IMR-90 (cell line): Measurements from ENCODE around the gene EFCAB10. TPM values are rescaled to one million over a fixed set of nuclear protein-coding genes. Genes with fewer than 3 reads are reported as not detected.
"Not testable (repeated sequence)": the region's sequence is repeated elsewhere in the genome, so short reads cannot be mapped to it uniquely, and the experiment has no call there.

ENCODE experiments used
- ATAC-seq: fragments of 200-7000 bp; cut with Tn5 transposase; 2 replicates; pipeline ENCODE4 v1.9.1; 2020; ENCODE audit warnings: low read depth, mild to moderate bottlenecking, moderate library complexity
- BruUV-seq: library from RNA; stranded (reverse); fragments of 400-500 nt; replicated peaks from 2 replicates; lab custom pipeline; 2021; lab: Mats Ljungman, UMichigan
- CTCF ChIA-PET: fragments of 300-600 bp; formaldehyde crosslinking; extraction: SDS; loops from one replicate; lab custom pipeline; 2021; ENCODE audit warnings: antibody characterized with exemption; lab: Yijun Ruan, JAX
- POLR2A ChIA-PET: fragments of 300-600 bp; sonication (Branson Sonifier 250); formaldehyde crosslinking; loops from one replicate; lab custom pipeline; 2022; ENCODE audit warnings: antibody characterized with exemption; ENCODE audit not compliant: unreplicated experiment; lab: Charles Lee
- DNase-seq: peaks from one replicate; pipeline ENCODE4 v3.0.0; 2013
- H2AFZ ChIP-seq: replicated peaks from 2 replicates; pipeline ENCODE3; 2013; ENCODE audit warnings: low read length, mild to moderate bottlenecking; ENCODE audit not compliant: poor library complexity
- H2AK5ac ChIP-seq: 2 replicates; pipeline ENCODE4 v1.6.1; 2013; ENCODE audit warnings: low read depth, low read length, inconsistent platforms
- H2AK9ac ChIP-seq: replicated peaks from 2 replicates; pipeline ENCODE3; 2013; ENCODE audit warnings: mild to moderate bottlenecking, low read depth, low read length, moderate library complexity; ENCODE audit not compliant: poor library complexity
- H2BK120ac ChIP-seq: 2 replicates; pipeline ENCODE4 v1.6.1; 2013; ENCODE audit warnings: low read depth, low read length, inconsistent platforms
- H2BK15ac ChIP-seq: 3 replicates; pipeline ENCODE4 v1.6.1; 2013; ENCODE audit warnings: low read depth, low read length, inconsistent platforms
- H2BK20ac ChIP-seq: 2 replicates; pipeline ENCODE4 v1.6.1; 2013; ENCODE audit warnings: low read depth, mild to moderate bottlenecking, inconsistent platforms, low read length, moderate library complexity
- H2BK5ac ChIP-seq: 2 replicates; pipeline ENCODE4 v1.6.1; 2013; ENCODE audit warnings: mild to moderate bottlenecking, low read depth, low read length, inconsistent platforms; ENCODE audit not compliant: poor library complexity, severe bottlenecking
- H3K14ac ChIP-seq: replicated peaks from 2 replicates; pipeline ENCODE4 v1.6.1; 2013; ENCODE audit warnings: low read depth, low read length, inconsistent platforms
- H3K18ac ChIP-seq: 2 replicates; pipeline ENCODE4 v1.6.1; 2013; ENCODE audit warnings: low read depth, low read length, control low read depth
- H3K23ac ChIP-seq: 2 replicates; pipeline ENCODE4 v1.6.1; 2013; ENCODE audit warnings: low read depth, low read length, inconsistent platforms
- H3K27ac ChIP-seq: 2 replicates; pipeline ENCODE4 v1.5.1; 2013; ENCODE audit warnings: mild to moderate bottlenecking, control low read depth, low read length; ENCODE audit not compliant: insufficient read depth
- H3K27me3 ChIP-seq: 2 replicates; pipeline ENCODE4 v1.6.1; 2013; ENCODE audit warnings: low read length; ENCODE audit not compliant: control insufficient read depth, insufficient read depth
- H3K36me3 ChIP-seq: 2 replicates; pipeline ENCODE4 v1.6.1; 2013; ENCODE audit warnings: low read length, mixed read lengths; ENCODE audit not compliant: control insufficient read depth, insufficient read depth
- H3K4ac ChIP-seq: 2 replicates; pipeline ENCODE4 v1.6.1; 2013; ENCODE audit warnings: low read depth, low read length, inconsistent platforms
- H3K4me1 ChIP-seq: 2 replicates; pipeline ENCODE4 v1.6.1; 2013; ENCODE audit warnings: low read length, mixed read lengths; ENCODE audit not compliant: control insufficient read depth, insufficient read depth
- H3K4me2 ChIP-seq: 2 replicates; pipeline ENCODE4 v1.6.1; 2013; ENCODE audit warnings: low read depth, mild to moderate bottlenecking, control low read depth, low read length, moderate library complexity
- H3K4me3 ChIP-seq: 2 replicates; pipeline ENCODE4 v1.5.1; 2013; ENCODE audit warnings: low read depth, mild to moderate bottlenecking, control low read depth, low read length, moderate library complexity; ENCODE audit not compliant: insufficient read depth
- H3K56ac ChIP-seq: 2 replicates; pipeline ENCODE4 v1.6.1; 2013; ENCODE audit warnings: low read length, inconsistent platforms; ENCODE audit not compliant: insufficient read depth; ENCODE audit errors: extremely low read depth
- H3K79me1 ChIP-seq, 2 experiments: 2 replicates each; pipeline ENCODE4 v1.6.1; 2013; ENCODE audit warnings: low read length in 2 of 2, inconsistent platforms in 1 of 2, low read depth in 1 of 2
- H3K9ac ChIP-seq: 2 replicates; pipeline ENCODE4 v1.6.1; 2013; ENCODE audit warnings: low read depth, low read length, control low read depth
- H3K9me1 ChIP-seq: 2 replicates; pipeline ENCODE4 v1.6.1; 2013; ENCODE audit warnings: low read length, inconsistent platforms; ENCODE audit not compliant: insufficient read depth
- H3K9me3 ChIP-seq: 2 replicates; pipeline ENCODE4 v1.6.1; 2013; ENCODE audit warnings: low read length; ENCODE audit not compliant: control insufficient read depth, insufficient read depth
- H4K20me1 ChIP-seq: 2 replicates; pipeline ENCODE4 v1.6.1; 2013; ENCODE audit warnings: low read length, inconsistent platforms; ENCODE audit not compliant: insufficient read depth
- H4K5ac ChIP-seq: 2 replicates; pipeline ENCODE4 v1.6.1; 2013; ENCODE audit warnings: mild to moderate bottlenecking, low read depth, low read length, control low read depth
- H4K8ac ChIP-seq, 2 experiments: 2 replicates each; pipeline ENCODE4 v1.6.1; 2013; ENCODE audit warnings: low read depth in 2 of 2, low read length in 2 of 2, control low read depth in 1 of 2, inconsistent platforms in 1 of 2
- H4K91ac ChIP-seq: 2 replicates; pipeline ENCODE4 v1.6.1; 2013; ENCODE audit warnings: low read depth, low read length, inconsistent platforms; ENCODE audit not compliant: insufficient read depth
- WGBS, 2 experiments: methylation state at CpG; one replicate each; pipeline versions ENCODE4 v1.1.5 to v1.1.7; 2013; ENCODE audit warnings: missing lambda C conversion rate in 2 of 2; ENCODE audit not compliant: insufficient read length in 1 of 2; ENCODE audit errors: extremely low coverage in 2 of 2; 5-methylcytosine and 5-hydroxymethylcytosine counted together
- dilution Hi-C: fragments of 300-500 bp; cut with HindIII; formaldehyde crosslinking; loops from one replicate; pipeline ENCODE4 v1.14.3; 2018; ENCODE audit warnings: low sequenced_read_pairs; ENCODE audit not compliant: unreplicated experiment
- in situ Hi-C: fragments of 300-500 bp; cut with MboI; formaldehyde crosslinking; loops from 3 replicates; pipeline ENCODE4 v1.14.3; 2019; ENCODE audit warnings: low sequenced_read_pairs, inconsistent platforms, mixed read lengths
- intact Hi-C: fragments of 100-400 bp; cut with micrococcal nuclease; formaldehyde crosslinking; loops from 2 replicates; pipeline ENCODE4 v1.10.0; 2022
- polyA plus RNA-seq, 3 experiments: library from polyadenylated mRNA; depleted of rRNA; stranded (reverse); fragments of >200 nt; gene quantifications; 2 replicates each; pipeline ENCODE4 v1.2.3, GENCODE V29; 2012; ENCODE audit warnings: low replicate concordance in 1 of 3
- total RNA-seq: library from RNA; depleted of rRNA; stranded (reverse); fragments of >200 nt; gene quantifications from 2 replicates; pipeline ENCODE4 v1.2.3, GENCODE V29; 2012; rRNA removed

The EFCAB10 gene
- total and polyA plus RNA-seq, 2 of the 4 experiments (the other 2 are of a cell fraction): not detected

DNA sequence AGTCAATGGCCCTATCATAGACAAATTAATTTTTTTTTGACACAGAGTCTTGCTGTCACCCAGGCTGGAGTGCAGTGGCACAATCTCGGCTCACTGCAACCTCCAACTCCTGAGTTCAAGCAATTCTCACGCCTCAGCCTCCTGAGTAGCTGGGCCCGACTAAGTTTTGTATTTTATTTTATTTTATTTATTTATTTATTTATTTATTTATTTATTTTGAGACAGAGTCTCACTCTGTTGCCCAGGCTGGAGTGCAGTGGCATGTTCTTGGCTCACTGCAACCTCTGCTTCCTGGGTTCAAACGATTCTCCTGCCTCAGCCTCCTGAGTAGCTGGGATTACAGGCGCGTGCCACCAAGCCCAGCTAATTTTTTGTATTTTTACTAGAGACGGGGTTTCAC is 65.7 kb downstream of the EFCAB10 start:
- POLR2A ChIA-PET: not testable (repeated sequence)

More for the DNA sequence above, 65.7 kb downstream of the EFCAB10 start:
- H3K9me1 ChIP-seq, in situ Hi-C loops, H3K27me3 ChIP-seq, H2AK9ac ChIP-seq, H3K36me3 ChIP-seq, H2AK5ac ChIP-seq, H3K9ac ChIP-seq, H3K27ac ChIP-seq, dilution Hi-C loops, H4K8ac ChIP-seq, H3K4me3 ChIP-seq, H3K4me2 ChIP-seq, H3K4ac ChIP-seq, ATAC-seq, BruUV-seq, H3K9me3 ChIP-seq, H3K18ac ChIP-seq, H2BK5ac ChIP-seq, H2BK120ac ChIP-seq, H3K56ac ChIP-seq, H2BK15ac ChIP-seq, H2BK20ac ChIP-seq, H4K5ac ChIP-seq, H3K4me1 ChIP-seq, H3K23ac ChIP-seq, DNase-seq, H4K20me1 ChIP-seq, intact Hi-C loops, H3K14ac ChIP-seq, H2AFZ ChIP-seq, H4K91ac ChIP-seq: not testable (repeated sequence)
- peaks cover 16 to 53% of the 10 kb centered on the region in 2 experiments; a peak in 3 of 4 replicates for H3K79me1 ChIP-seq
- no CpG with 5 or more reads among the region's 7 CpGs for WGBS, 2 experiments
- CTCF ChIA-PET: interaction anchor here (0.6 kb wide), 1 partner anchor 43 kb away, joined by 3 read pairs; no protein-coding TSS in a partner anchor

Other genes with a start within 250 kb of the EFCAB10 start
- 33.0 and 34.7 TPM in 2 replicates for gene SRPK2, start 192.6 kb downstream of the EFCAB10 start, total RNA-seq
- 9.2 and 13.2 TPM in 2 replicates for gene SRPK2, start 192.6 kb downstream of the EFCAB10 start, polyA plus RNA-seq (2012; rRNA removed)
- 17.0 and 24.7 TPM in 2 replicates for gene PUS7, start 59.2 kb downstream of the EFCAB10 start, total RNA-seq
- gene PUS7, start 59.2 kb downstream of the EFCAB10 start, polyA plus RNA-seq (2012; rRNA removed): 9.7 and 11.7 TPM in 2 replicates
- 23.1 and 25.6 TPM in 2 replicates for gene RINT1, start 49.3 kb downstream of the EFCAB10 start, total RNA-seq
- 13.0 and 15.9 TPM in 2 replicates for gene RINT1, start 49.3 kb downstream of the EFCAB10 start, polyA plus RNA-seq (2012; rRNA removed)